AG04450 (cell line): Measurements from ENCODE around the gene SLCO2A1. TPM values are rescaled to one million over a fixed set of nuclear protein-coding genes. Genes with fewer than 3 reads are reported as not detected.

Experiments
- CTCF ChIA-PET: fragments of 300-600, 350-600 bp; formaldehyde crosslinking; extraction: SDS; loops from one replicate; lab custom pipeline; 2022; ENCODE audit warnings: antibody characterized with exemption, inconsistent platforms; lab: Charles Lee
- POLR2A ChIA-PET: fragments of 350-600 bp; formaldehyde crosslinking; extraction: SDS; loops from one replicate; lab custom pipeline; 2021; ENCODE audit warnings: antibody characterized with exemption, inconsistent platforms; lab: Yijun Ruan, JAX
- DNase-seq: peaks from one replicate; pipeline ENCODE4 v3.0.0-alpha.2; 2011; ENCODE audit warnings: low read depth, low spot score
- H3K27ac ChIP-seq: one replicate; pipeline ENCODE4 v1.5.1; 2012; ENCODE audit warnings: low read depth, low read length, control low read depth
- H3K27me3 ChIP-seq: one replicate; pipeline ENCODE4 v1.6.0; 2012; ENCODE audit warnings: low read length; ENCODE audit not compliant: control insufficient read depth, insufficient read depth
- H3K4me3 ChIP-seq: 2 replicates; pipeline ENCODE4 v1.5.1; 2011; ENCODE audit warnings: mild to moderate bottlenecking, low read depth, low read length, control low read depth
- H3K9me3 ChIP-seq: 2 replicates; pipeline ENCODE4 v1.5.1; 2012; ENCODE audit warnings: low read length; ENCODE audit not compliant: control insufficient read depth, insufficient read depth
- polyA plus RNA-seq: library from polyadenylated mRNA; depleted of rRNA; stranded (reverse); fragments of >200 nt; gene quantifications from 2 replicates; pipeline ENCODE4 v1.2.3, GENCODE V29; 2011
- TF ChIP-seq, protein P1 (sequence below): IDR thresholded peaks from 2 replicates; pipeline ENCODE4 v1.5.1; 2011; ENCODE audit warnings: low read depth, low read length, control low read depth, inconsistent platforms

The SLCO2A1 gene
- polyA plus RNA-seq, 1 experiment = 1.6 TPM

DNA sequence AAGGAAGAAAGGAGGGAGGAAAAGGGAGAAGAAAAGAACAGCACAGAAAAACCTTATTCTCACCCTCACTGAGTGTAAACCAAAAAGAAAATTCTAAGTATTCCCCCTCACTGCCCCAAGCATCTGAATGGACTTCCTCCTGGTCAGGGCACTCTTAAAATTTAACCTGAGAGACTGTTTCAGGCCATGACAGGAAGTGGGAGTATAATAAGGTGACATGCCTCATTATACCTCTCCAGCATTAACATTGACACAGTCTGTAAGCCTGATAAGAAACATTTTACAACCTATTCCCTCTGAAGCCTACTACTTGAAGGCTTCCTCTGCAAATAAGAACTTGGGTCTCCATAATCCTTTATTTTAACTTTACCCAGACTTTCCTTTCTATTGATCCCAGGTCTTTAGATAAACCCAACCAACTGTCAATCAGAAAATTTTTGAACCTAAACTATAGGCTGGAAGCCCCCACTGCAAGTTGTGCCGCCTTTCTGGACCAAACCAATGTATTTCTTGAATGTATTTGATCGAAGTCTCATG lies 41.7 kb downstream of the SLCO2A1 start:
- no peak for DNase-seq
- TF ChIP-seq, protein P1, sequence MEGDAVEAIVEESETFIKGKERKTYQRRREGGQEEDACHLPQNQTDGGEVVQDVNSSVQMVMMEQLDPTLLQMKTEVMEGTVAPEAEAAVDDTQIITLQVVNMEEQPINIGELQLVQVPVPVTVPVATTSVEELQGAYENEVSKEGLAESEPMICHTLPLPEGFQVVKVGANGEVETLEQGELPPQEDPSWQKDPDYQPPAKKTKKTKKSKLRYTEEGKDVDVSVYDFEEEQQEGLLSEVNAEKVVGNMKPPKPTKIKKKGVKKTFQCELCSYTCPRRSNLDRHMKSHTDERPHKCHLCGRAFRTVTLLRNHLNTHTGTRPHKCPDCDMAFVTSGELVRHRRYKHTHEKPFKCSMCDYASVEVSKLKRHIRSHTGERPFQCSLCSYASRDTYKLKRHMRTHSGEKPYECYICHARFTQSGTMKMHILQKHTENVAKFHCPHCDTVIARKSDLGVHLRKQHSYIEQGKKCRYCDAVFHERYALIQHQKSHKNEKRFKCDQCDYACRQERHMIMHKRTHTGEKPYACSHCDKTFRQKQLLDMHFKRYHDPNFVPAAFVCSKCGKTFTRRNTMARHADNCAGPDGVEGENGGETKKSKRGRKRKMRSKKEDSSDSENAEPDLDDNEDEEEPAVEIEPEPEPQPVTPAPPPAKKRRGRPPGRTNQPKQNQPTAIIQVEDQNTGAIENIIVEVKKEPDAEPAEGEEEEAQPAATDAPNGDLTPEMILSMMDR = no peak
- H3K27me3 ChIP-seq = no peaks in the 10 kb centered on the region
- no peaks in the 10 kb centered on the region for H3K9me3 ChIP-seq
- POLR2A ChIA-PET = no interaction called here
- H3K27ac ChIP-seq = no peak overlapping the region
- CTCF ChIA-PET = no interaction called here
- no peak overlapping the region for H3K4me3 ChIP-seq

DNA sequence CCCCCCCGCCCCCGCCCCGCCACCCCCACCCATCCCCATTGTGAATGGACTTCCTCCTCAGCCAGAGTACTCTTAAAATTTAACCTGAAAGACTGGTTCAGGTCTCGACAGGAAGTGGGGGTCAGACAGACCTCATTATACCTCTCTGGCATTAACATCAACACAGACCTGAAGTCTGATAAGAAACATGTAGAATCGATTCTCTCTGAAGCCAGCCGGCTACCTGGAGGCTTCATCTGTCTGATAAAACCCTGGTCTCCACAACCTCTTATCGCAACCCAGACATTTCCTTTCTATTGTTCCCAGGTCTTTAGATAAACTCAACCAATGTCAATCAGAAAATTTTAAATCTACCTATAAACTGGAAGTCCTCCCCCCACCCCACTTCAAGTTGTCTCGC lies 42.6 kb downstream of the SLCO2A1 start:
- H3K9me3 ChIP-seq = no peaks in the 10 kb centered on the region
- POLR2A ChIA-PET = no interaction called here
- TF ChIP-seq, protein P1 = no peak
- DNase-seq = no peak
- CTCF ChIA-PET = no interaction called here
- no peak overlapping the region for H3K4me3 ChIP-seq
- peaks cover 2% of the 10 kb centered on the region for H3K27me3 ChIP-seq
- H3K27ac ChIP-seq = no peak overlapping the region

DNA sequence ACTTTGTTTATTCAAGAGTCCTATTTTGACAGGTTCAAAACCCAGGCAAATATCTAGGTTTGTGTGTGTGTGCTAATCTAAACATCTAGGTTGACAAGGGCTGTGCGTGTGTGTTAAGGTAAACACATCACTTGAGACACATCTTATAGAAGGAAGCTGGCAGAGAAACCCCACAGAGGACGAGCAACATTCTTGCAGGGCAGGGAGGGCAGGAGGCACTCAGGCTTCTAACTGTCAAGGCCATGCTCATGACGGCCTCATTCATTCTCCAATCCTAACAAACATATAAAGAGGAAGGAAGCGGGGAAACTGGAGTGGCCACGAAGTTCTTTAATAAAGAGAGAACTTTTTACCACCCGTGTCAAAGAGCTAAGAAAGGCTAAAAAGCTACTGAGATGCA lies 43.4 kb downstream of the SLCO2A1 start:
- Histone ChIP-seq H3K9me3 (no peaks in the 10 kb centered on the region), H3K27ac (no peak overlapping the region), H3K27me3 (peaks cover 2% of the 10 kb centered on the region), H3K4me3 (no peak overlapping the region)
- POLR2A ChIA-PET = no interaction called here
- CTCF ChIA-PET = no interaction called here
- DNase-seq = no peak
- TF ChIP-seq, protein P1 = no peak

DNA sequence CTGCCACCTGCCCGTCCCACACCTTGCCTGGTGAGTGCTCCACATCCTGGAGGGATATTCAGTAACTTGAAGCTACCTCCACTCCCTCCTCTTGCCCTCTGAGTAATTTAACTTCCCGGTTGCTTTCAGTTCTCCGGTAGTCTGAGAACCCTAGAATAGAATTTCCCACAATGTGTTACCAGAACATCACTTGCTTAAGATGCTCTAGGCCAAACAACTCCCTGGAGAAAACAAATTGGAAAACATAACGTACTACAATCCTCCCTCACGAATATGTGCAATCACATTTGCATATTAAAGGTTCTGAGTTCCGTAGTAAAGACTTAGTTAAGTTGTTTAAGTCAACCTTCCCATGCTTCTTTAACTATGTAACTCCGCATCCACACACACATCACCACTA lies 44.8 kb downstream of the SLCO2A1 start:
- Histone ChIP-seq H3K27ac (no peak overlapping the region), H3K4me3 (no peak overlapping the region), H3K27me3 (peaks cover 4% of the 10 kb centered on the region), H3K9me3 (no peaks in the 10 kb centered on the region)
- ChIA-PET CTCF (no interaction called here), POLR2A (no interaction called here)
- no peak for DNase-seq
- TF ChIP-seq, protein P1 = no peak

DNA sequence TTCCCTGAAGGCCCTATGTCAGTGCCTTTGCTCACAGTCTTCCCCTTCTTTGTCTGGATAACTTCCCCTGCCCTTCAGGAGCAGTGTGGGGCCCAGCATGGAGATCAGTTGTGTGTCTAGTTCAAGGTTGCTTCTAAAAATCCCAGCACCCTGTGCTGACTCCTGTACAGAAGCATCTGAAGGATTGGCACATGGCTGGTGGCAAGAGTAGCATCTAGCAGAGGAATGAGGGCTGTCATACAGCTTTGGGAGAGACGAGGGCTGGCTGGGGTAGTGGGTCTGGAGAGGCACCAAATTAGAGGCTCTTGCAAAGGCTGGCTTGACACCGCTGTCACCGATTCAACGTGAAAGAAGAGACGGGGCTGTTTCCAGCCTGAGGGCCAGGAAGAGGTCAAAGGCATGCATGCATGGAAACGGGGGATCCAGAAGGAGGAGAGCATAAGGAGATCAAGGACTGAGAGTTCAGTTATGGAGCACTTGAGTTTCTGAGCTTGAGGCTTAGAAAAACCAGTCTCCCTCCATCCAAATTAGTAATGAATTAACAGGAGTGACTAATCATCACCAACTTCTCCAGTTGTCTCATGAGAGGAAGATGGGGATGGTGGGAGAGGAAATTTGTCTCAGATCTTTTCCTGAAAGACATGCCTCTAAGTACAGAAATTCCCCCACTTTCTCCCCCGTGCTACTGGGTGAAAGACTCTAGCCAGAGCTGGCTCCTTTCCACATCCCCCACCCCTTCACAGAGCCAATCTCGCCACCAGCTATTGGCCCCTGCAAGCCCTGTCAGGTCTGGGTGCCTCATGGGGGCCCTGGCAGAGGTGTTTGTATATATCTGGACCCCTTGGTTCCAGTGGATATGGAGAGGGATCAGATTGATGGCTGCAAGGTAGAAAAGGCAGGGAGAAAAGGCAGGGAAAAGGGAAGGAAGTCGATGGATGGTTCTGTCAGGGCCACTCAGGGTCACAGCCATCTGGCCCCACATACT lies 45.9 kb downstream of the SLCO2A1 start:
- TF ChIP-seq, protein P1 = no peak
- CTCF ChIA-PET = interaction anchor here (0.9 kb wide), 1 partner anchor 229 kb away, joined by 3 read pairs; no protein-coding TSS in a partner anchor
- Histone ChIP-seq H3K9me3 (no peaks in the 10 kb centered on the region), H3K27me3 (peaks cover 4% of the 10 kb centered on the region), H3K4me3 (no peak overlapping the region), H3K27ac (no peak overlapping the region)
- POLR2A ChIA-PET = no interaction called here
- no peak for DNase-seq
